Caki2 (cell line): ENCODE results near the gene PTPN1. TPM values are rescaled to one million over a fixed set of nuclear protein-coding genes. Genes with fewer than 3 reads are reported as not detected.
A peak's percentile ranks its signal among the peaks of the same experiment; 100 is the strongest.
"Not testable (repeated sequence)": the region's sequence is repeated elsewhere in the genome, so short reads cannot be mapped to it uniquely, and the experiment has no call there.

Experiments
- DNase-seq: peaks from one replicate; pipeline ENCODE4 v3.0.0-alpha.2; 2015; ENCODE audit warnings: low read depth
- in situ Hi-C: cut with HindIII; loops from 2 replicates; pipeline ENCODE4 v1.10.0; 2016; ENCODE audit warnings: low sequenced_read_pairs, low pct_unique_long_range_greater_than_20kb, mixed read lengths
- total RNA-seq: library from RNA; depleted of rRNA; stranded (reverse); fragments of >200 nt; shearing (Covaris generic); gene quantifications from 2 replicates; pipeline ENCODE4 v1.2.3, GENCODE V29; 2014; ENCODE audit warnings: low replicate concordance

Gene PTPN1
- total RNA-seq, 1 experiment from 2014 or later = 28.2 TPM

DNA sequence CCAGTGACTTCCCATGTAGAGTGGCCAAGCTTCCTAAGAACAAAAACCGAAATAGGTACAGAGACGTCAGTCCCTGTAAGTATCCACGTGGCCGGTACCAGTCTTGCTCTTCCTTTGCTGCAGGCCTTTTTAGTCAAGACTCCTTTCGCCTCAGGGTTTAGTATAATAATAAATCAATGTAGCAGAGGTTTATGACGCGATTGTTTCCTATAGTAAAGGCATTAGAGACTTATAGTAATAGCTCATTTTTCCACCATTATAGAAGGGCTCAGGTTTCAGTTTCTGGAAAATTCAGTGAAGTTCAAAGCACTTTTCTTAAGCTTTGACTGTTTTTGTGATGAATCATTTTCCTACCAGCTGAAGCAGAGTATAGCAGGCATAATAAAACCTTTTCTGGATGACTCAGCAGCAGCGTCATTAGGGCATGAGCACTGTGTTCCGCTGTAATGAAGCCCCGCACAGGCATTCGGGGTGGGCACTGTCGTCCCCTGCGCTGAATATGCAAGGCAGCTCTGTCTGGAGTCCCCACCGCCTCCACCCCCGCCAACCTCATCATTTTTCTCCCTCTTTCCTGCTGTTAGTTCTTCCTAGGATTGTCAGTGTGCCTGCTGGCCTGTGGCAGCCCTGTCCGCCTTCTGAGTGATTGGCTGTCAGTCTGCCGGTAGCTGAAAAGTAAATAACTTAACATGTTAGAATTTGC, 51.3 kb downstream of the PTPN1 start:
- DNase-seq = peak; percentile 91
- in situ Hi-C loops = no loop called here

DNA sequence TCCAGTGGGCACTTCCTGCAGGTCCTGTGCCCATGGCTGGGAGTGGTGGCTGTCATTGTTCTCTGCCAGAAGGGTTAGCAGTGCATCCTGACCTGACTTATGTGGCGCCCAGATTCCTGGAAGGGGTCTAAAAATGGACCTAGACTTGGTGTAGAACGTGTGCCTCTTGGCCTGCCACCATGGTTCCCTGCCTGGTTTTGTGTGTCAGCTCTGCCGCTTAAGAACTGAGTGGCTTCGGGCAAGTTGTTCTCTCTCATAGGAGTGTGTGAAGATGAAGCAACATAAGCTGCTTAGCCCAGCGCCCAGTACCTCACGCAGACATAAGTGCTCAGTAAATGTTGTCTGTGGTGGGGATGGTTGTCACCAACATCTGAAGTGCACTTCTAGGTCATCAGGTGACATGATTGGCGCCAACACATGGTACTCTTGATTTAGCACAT, 52.1 kb downstream of the PTPN1 start:
- in situ Hi-C loops = no loop called here

DNA sequence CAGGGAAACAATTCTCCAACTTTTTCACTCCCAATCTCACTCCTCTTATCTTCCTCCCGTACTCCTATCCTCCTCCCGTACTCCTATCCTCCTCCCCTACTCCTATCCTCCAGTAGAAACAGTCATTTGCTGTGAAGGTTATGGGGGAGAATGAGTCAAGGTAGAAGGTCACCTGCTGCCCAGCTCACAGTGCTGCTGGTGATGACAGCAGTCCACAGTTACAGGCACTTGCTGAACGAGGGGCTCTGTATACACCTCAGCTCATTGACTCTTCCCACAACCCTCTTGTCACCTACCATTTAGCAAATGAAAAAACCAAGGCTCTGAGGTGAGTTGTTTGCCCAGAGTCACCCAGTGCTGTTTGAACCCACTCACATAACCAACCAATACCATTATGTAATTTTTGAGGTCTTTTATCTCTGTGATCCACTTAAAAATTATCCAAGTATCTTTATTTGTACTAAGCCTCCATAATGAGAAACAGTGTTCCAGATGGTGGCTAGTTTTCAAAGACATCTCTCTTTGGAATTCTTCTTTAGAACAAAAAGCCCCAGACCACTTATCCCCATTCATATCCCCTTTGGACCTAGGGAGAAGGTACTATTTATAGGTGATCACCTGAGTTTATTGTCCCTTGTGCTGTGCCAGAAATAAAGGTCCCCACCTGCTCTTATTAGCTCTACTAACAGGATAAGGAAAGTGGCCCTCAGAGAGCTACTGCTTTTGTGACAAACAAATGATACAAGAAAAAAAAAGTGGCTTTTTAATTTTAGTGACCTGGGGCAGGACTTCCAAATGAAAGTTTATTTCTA, 53.2 kb downstream of the PTPN1 start:
- in situ Hi-C loops = no loop called here
- DNase-seq = no peak

More for the DNA sequence above, 52.1 kb downstream of the PTPN1 start:
- no peak for DNase-seq

DNA sequence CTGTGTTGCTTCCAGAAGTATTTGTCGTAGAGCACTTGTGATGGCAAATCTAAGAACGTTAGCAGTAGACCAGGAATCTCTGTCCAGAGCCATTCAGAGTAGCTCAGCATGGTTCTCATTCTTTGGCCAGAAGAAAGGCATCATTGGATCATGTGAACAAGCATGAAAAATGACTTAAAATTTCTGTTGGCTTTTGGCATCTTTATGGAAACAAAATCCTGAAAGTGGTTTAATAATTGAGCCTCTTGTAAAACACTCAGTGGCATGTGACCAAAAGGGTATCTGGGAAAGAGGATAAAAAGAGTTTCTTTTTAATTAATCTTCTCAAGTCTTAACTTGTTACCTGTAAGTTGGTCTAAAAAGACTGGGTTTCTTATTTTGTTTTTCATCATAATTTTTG, 55.2 kb downstream of the PTPN1 start:
- no peak for DNase-seq
- in situ Hi-C loops = no loop called here

DNA sequence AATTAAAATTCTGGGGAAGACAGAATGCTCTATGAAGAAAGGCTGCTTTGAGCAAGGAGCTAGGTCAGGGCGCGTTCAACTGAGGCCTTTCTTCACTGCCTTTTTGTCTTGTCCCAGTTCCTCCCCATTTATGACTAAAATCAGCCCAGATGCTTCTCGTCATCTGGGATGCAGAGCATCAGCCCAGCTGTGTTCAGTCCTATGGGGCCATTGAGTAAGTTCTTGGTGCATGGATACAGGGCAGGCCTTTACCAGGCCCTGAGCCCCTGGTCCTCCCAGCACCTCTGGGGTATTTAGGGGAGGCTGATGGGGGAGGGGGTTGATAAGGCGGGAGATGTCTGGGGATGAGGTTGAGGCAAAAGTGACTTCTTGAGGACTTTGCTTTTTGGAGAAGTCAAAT, 55.7 kb downstream of the PTPN1 start:
- in situ Hi-C loops = no loop called here
- DNase-seq = no peak

DNA sequence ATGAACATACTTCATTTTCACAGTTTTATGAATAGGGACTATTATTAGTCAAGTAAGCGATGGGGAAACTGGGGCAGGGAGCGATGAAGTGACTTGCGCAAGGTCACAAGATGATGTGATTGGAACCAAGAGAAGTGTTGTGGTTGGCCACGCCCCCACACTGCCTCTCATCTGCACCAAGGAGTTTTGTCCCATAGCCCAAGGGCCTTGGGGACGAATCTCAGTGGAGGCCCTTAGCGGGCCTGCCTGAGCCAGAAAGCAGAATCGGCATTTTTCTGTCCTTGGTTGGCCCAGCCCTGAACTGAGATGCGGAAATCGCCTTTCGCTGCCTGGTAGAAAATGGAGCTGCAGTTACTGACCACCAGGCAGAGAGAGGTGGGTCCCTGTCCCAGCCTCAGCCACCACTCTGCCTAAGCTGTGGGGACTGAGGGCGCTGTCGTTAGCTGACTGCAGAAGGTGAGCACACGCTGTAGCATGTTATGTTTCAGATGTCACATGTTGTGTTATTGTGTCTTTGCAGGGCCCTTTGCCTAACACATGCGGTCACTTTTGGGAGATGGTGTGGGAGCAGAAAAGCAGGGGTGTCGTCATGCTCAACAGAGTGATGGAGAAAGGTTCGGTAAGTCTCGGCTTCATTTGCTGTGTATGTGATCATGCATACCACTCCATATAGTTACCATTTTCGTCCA, 57.8 kb downstream of the PTPN1 start:
- no peak for DNase-seq
- in situ Hi-C loops = no loop called here

DNA sequence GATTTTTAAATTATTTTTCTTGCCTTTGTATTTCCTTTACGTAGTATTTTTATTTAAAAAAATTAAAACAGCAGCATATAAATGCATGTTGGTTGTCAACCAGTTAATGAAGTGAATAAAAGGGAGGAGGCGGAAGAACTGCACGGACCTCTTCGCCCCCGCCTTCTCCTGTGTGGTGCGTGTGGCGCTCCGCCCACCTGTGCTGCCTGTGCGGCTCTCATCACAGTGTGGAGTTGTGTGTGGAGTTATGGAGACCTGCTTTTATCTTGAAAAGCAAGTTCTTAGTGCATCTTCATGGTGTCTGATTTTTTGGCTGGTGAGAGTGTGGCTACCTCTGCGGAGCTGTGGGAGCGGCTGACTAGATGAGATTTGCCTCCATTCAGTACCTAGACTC, 58.4 kb downstream of the PTPN1 start:
- in situ Hi-C loops = no loop called here
- DNase-seq = no peak

DNA sequence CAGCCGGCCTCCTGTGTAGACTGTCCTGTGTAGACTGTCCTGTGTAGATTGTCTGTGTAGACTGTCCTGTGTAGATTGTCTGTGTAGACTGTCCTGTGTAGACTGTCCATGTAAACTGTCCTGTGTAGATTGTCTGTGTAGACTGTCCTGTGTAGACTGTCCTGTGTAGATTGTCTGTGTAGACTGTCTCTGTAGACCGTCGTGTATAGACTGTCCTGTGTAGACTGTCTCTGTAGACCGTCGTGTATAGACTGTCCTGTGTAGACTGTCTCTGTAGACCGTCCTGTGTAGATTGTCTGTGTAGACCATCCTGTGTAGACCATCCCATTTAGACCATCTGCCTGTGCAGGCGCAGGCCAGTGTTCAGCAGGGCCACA, 59.3 kb downstream of the PTPN1 start:
- in situ Hi-C loops, DNase-seq: not testable (repeated sequence)

DNA sequence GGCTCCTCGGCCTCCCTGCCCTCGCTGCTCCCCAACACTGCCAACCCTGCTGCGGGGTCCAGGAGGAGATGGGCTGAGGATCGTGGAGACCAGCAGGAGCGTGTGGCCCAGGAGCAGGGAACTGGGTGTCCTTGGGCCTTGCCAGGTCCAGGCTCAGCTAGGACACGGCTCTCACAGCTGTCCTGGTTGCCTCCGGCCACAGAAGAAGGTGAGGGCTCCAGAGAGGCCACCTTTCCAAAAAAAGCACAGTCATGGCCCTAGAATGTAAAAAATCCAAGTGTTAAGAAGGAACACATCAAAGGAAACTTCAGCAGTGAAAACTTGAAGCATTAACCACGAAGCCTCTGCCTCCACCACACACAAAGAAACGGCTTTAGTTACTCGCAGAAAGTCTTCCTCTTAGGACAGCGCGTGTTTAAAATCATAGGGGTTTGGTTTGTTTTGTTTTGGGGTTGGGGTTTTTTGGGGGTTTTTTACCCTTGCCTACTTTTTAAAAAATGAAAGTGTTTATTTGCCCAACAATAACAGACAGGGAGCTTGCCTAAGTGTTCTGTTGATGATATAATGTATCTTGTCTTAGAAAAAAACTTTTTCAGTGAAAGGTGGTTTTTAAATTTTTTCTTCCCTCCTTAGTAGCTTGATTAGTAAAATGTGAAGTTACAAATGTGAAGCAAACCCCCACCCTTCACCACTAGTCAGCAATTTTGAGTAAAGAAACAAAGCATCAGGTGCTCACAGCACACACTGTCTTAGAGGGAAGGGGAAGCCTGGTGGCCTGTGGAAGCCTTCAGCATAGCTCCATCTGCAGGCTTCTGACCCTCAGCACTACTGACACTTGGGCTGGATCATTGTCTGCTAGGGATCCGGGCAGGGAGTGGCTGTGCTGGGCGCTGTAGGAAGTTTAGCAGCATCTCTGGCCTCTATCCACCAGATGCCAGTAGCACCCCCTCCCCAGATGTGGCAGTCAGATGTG, 60.0 kb downstream of the PTPN1 start:
- in situ Hi-C loops = no loop called here
- DNase-seq = peak; percentile 40

DNA sequence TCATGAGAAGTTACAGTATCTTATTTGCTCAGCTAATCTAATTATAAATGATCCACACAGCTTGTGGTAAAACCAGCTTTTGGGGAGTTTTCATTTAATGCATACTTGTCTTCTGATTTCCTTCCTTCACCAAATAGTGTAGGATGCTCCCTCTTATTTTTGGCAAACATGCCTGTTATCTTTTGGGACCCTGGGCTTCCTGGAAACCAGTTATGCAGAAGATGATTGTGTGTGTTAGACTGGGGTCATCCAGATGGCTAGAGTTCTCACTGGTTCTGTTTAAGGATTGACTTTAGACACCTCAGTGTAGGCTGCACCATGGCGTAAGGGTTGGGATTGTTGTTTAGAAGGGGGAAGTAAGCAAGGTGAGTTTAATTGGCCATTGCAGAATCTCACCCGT, 61.3 kb downstream of the PTPN1 start:
- DNase-seq = no peak
- in situ Hi-C loops = no loop called here

DNA sequence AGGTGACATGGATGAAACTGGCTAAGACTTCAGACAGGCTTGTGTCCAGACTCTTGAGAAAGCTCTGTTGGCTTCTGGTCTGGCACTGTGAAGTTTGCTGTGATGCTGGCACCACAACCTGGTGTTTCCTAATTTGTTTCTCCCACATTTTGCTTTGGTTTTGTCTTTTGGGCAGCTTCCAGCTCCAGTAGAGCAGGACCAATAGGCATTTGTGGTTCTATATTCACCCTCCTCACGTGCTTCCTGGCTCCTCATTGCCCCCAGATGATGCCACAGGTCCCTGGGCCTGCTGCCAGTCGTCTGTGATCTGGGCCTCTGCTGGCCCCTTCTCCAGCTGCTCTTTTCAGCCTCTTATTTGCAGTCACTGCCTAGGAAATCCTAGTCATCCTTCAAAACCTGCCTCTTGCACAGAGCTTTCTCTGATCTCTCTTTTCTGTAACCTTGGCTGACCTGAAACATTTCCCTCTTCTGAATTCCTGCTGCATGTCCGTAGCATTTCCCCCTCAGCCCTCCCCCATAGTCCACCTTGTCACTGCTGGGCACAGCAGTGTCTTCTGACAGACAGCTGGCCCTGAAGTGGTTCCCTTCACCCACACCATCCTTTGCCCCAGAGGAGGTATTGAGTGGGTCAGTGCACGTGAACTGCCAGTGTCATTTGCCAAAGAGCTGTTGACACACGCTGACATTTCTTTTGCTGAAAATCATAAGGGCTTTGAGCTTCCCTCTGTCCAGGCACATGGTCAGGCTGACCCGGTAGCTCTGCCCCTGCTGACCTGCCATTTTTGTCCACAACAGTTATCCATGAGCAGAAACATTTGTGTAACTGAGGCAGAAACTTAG, 63.0 kb downstream of the PTPN1 start:
- in situ Hi-C loops = no loop called here

DNA sequence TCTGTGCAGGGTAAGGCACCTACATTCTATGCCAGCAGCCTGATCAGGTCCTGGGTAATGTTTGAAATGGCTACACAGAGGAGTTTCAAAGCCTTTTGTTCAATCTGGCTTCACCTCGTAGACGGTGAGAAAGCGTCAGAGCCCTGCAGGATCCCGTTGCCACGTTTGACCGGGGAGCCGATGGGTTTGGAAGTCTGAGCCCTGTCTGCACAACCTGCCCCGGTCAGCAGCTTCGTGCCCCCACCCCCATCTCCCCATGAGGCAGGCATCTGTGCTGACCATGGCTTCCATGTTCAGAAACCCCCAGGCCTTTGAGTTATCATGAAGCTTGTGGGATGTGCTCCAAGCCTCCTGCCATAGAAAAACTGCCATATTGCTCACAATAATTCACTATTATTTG, 63.9 kb downstream of the PTPN1 start:
- no peak for DNase-seq
- in situ Hi-C loops = no loop called here

More for the DNA sequence above, 63.0 kb downstream of the PTPN1 start:
- no peak for DNase-seq

DNA sequence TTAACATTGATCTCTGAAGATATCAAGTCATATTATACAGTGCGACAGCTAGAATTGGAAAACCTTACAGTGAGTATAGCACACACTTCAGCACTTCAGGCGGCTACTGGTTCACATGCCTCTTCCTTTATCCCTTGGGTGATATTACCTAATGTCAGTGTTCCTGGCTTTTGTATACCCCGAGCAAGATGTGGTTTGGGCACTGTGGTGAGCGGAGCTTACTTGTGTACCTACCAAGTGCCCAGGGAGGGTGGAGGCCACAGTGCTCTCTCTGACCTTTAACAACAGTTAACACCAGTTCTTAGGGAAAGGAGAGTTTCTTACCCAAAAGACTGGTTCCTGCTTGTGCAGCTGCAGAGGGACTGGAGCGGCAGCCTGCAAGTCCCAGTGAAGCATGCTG, 64.4 kb downstream of the PTPN1 start:
- no peak for DNase-seq
- in situ Hi-C loops = no loop called here

DNA sequence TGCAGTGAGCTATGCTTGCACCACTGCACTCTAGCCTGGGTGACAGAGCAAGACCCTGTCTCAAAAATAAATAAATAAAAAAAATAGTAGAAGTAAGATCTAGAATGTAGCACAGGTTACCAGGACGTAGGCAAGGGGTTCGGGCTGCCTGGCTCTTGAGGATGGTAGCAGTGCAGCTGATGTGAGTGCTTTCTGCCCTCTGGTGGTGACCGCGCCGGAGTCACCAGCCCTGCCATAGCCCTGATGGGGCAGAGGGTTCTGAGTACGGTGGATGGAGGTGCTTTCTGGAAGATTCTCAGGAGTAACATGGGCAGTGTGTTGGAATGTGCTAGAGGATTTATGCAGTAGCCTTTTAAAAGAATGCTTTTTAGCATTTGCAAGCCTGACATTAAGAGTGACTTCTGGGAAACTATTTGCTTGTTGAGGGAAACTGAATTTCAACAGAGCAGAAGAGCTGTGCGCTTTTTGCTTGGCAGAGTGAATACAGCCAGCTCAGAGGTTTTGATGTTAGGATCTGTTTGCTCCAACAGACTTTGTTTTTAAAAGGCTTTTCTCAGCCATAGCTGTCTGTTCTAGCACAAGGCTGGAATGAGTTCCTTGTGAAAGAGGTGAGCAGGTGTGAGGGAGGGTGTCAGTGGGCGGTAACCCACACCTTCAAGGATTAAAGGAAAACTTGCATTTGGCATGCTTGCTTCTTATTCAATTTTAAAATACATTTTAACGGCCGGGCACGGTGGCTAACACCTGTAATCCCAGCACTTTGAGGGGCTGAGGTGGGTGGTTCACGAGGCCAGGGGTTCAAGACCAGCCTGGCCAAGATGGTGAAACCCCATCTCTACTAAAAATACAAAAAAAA, 65.9 kb downstream of the PTPN1 start:
- in situ Hi-C loops = no loop called here

DNA sequence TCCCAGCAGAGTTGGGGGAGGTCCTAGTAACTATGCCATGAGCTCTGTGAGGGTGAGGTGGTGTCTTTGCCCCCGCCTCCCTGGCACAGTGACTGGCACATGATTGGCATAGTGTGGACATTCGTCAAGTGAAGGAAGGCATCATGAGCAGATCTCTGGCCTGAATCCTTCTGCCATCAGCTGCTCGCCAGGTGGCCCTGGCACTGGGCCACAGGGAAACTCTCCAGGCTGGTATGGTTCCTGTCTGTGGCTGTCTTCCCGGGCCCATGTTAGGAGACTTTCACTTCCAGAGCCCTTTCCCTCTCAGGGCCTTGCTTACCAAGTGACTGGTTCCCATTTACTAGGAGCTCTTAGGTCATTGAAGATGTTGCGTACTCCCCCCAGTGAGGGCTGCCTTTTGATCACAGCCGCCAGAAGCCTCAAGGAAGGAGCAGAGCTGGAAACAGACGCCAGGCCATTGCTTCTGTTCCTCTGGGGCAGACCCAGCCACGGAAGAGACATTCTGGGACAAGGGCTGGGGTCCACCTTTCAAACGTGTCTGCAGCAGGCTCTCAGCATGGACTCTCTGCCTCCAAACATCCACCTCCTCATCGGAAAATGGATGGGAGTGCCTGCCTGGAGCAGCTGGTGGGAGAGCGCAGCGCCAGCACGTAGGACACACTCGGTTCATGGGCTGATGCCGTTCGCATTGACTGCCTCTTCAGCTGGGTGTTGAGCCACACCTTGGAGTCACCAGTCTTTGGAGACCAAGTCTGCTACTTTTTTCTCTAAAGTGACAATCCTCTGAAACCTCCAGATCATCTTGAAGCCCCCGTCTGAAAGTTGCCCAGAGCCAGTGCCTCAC, 67.2 kb downstream of the PTPN1 start:
- in situ Hi-C loops = no loop called here
- no peak for DNase-seq

More for the DNA sequence above, 65.9 kb downstream of the PTPN1 start:
- DNase-seq = peak; percentile 38
